ENCODE measurements around the gene PER1.

Gene PER1

GRCh38 chr17:8153525-8153956, 1.3 kb upstream of the PER1 start:
- peak; percentile 63 for DNase-seq

- DNase-seq, result no peak
Measured at GRCh38 chr17:8153031-8153451, 837 bp upstream of the PER1 start.

GRCh38 chr17:8151641-8152111, 528 bp downstream of the PER1 start:
- peak; percentile 39 for DNase-seq

GRCh38 chr17:8151120-8151640, 1.0 kb downstream of the PER1 start:
- peak; percentile 88 for DNase-seq

DNA sequence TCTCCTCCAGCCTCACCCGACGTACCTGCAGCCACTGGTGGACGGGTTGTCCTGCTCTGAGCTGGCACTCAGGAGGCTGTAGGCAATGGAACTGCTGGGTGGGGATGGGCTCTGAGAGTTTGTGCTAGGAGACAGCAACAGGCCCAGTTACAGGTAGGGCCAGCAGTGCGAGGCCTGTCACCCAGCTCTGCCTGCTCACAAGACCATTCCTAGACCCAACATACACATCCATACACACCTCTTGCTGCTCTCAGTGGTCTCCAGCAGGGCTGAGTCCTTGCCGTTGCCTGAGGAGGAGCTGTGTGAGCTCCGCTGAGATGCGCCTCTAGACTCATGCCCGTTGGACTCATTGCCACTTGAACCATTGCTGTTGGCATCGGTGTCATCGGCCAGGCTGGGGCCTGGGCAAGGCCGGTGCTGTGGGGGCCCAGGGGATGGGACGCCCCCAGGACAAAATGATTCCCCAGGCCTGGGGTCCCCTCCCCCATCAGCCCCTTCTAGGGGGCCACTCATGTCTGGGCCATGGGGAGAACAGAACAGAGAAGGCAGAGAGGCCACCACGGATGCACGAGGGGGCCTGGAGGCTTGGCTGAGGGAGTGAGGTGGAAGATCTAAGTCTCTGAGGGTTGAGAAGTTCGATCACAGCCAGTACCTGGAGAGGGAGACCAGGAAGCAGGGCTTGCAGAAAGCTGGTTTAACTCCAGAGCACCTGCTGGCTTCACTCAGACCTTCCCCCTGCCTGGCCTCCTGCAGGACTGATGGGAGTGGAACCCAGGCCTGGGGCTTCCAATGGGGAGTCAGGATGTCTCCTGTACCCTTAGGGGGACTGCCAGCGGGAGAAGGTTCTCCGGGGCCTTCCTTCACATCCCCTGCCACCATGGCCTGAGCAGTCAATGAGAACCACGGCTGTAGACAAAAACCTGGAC, 1.7 kb downstream of the PER1 start:
- no peak for DNase-seq

DNA sequence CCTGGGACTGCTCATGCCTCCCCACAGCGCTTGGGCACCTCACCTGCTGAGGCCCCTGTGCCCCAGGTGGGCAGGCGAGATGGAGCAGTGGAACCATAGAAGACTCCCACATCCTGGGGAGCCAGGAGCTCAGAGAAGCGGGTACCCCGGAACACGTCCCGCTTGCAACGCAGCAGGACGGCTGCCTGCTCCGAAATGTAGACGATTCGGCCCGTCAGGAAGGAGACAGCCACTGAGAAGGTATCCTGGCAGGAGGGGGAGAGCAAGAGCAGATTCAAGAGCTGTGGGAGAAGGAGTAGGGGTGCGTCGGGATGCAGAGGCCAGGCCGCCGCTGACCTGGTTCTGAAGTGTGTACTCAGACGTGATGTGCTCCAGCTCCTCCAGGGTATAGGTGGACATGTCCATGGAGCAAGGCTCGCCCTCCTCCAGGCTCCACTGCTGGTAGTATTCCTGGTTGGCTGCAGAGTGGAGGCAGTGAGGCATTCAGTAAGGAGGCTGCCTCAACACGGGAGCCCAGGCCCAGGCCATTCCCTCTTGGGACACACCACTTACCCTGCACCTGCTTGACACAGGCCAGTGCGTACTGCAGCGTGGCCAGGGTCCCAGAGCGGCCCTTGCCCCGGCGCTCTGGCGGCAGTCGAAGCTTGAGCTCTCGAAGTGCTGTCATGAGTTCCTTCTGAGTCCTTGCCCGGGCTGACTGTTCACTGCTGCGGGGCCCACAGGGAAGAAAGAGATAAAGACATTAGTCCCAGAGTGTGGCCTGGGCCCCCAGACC, 2.6 kb downstream of the PER1 start:
- DNase-seq, result no peak

DNA sequence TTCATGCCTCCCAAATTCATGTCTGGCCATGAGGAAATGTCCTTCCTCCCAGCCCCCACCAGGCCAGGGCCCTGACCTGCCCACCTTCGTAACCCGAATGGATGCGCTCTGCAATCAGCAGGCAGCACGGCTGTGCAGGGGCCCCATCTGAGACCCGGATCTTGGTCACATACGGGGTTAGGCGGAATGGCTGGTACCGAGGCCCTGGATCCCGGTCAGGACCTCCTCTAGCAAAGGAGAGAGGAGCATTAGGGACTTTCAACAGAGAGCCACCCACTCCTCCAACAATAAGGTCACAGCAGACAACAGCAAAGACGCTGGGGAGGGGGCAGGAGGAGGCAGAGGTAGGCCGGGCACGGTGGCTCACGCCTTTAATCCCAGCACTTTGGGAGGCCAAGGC, 3.6 kb downstream of the PER1 start:
- no peak for DNase-seq

DNA sequence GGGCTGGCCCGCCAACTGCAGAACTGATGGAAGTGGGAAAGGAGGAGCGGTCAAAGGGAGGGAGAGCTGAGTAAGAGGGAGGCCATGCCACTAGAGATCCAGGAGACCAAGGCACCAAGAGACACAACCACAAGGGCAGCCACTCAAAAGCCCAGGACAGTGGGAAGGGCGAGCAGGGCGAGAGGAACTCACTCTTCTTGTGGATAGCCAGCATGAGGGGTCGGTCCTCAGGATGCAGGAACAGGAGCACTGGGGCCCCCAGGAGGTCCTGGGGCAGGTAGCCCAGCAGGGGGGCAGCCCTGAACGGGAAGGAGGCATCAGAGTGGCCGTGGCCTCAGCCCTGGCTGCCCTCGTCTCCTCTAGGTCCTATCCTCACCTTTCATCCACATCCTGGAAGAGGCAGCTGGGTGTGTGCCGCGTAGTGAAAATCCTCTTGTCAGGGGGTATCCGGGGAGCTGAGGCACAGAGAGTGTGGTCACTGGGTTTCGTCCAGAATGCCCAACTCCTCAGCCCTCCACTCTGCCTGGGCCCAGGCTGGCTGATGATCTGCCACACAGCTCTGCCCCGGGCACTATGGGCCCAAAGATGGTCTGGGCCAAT, 4.3 kb downstream of the PER1 start:
- no peak for DNase-seq

DNA sequence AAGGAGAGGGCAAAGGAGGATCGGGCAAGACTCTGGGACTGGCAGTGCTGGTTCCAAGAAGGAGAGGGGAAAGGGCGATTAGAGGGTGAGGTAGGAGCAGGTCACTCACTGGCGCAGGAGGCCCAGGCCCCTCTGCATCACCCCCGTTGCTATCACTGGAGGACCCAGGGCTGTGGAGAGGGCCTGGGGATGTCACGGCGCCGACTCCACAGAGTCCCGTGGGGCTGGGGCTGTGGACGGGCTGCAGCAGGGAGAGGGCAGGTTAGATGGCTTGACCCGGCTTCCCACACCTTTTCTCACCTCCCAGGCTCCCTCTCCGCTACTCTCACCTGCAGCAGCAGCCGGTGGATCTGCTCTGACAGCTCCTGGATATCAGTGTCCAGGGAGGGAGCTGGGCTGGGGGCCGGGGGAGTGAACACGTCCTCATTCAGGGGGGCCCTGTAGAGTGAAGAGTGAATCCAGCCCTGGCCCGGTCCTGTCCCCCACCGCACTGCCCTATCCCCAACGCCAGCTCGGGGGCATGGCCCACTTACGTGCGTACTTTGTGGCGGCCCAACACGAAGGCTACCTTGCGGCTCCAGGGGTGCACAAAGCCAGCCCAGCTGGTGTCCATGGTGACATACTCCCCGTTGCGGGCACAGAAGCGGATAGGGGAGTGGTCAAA, 4.9 kb downstream of the PER1 start:
- no peak for DNase-seq

DNA sequence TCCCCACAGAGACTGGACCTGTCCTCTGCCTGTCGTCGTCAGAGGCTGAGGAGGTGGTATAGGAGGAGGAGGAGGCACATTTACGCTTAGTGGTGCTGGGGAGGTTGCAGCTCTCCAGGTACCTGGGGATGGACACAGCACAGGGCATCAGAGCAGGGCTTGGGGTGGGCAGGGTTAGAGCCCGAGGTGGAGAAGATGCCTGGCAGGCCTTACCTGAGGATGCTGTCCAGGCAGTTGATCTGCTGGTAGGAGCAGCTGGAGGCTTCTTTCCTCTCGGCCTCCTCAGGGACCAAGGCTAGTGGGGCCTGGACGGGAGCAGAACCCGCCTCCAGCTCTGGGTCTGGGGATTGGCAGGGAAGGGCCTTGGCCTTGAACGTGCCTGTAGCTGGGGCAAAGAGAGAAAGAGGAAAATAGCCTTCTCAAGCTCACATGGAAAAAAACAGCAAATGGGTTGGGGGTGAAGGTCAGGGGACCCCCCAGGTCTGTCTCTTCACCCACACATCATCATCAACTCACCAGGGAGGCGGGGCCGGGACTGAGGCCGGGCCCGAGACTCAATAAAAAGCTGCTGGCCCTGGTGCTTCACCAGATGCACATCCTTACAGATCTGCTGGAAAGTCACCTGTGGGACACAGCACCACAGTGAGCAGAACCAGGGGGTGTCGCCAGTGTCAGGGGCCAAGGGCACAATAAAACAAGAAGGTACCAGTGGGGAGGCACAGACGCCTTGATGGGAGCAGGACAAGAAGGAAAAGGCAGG, 5.6 kb downstream of the PER1 start:
- no peak for DNase-seq

DNA sequence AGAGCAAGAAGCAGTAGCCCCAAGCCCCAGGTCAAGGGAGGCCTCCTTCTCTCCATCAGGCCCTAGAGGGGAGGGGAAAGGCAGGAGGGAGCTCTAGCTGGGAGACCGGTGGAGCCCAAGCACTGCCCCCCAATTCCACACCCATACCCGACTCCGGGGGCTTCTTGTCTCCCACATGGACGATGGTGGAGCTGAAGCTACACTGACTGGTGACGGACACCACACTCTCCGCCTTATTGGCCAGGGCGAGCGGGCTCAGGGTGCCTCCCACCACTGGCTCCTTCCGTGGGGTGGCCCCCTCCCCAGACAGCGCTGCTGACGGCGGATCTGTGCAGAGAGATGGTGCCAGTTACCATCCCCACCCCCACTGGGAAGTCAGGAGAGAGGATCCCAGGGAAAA, 6.4 kb downstream of the PER1 start:
- DNase-seq, result no peak

GRCh38 chr17:8144401-8145231, 7.6 kb downstream of the PER1 start:
- no peak for DNase-seq

- DNase-seq, result no peak
Measured at GRCh38 chr17:8143581-8144400, 8.4 kb downstream of the PER1 start.

GRCh38 chr17:8142887-8143580, 9.2 kb downstream of the PER1 start:
- no peak for DNase-seq

- no peak for DNase-seq
Measured at GRCh38 chr17:8142158-8142886, 9.9 kb downstream of the PER1 start.

GRCh38 chr17:8141741-8142140, 10.5 kb downstream of the PER1 start:
- DNase-seq, result no peak

- no peak for DNase-seq
Measured at GRCh38 chr17:8141045-8141444, 11.2 kb downstream of the PER1 start.

Data from activated naive CD4-positive, alpha-beta T cell treated with Interleukin-2 at 50 U/mL for 16 hours (primary cell).